NB4 (cell line): Measurements from ENCODE around the gene SPINT2.
A peak's percentile ranks its signal among the peaks of the same experiment; 100 is the strongest.

Experiments used
- DNase-seq: peaks from one replicate; pipeline ENCODE4 v3.0.0; 2010; ENCODE audit warnings: low read depth
- H3K4me3 ChIP-seq: one replicate; pipeline ENCODE4 v1.5.1; 2011; ENCODE audit warnings: mild to moderate bottlenecking, low read depth, low read length, moderate library complexity
- CTCF ChIP-seq: IDR thresholded peaks from one replicate; pipeline ENCODE4 v1.5.1; 2012; ENCODE audit warnings: low read depth, low read length
- MAX ChIP-seq: IDR thresholded peaks from 2 replicates; pipeline ENCODE4 v1.6.1; 2011; ENCODE audit warnings: low read depth, low read length
- MYC ChIP-seq: IDR thresholded peaks from 2 replicates; pipeline ENCODE4 v1.6.1; 2011; ENCODE audit warnings: low read depth, low read length
- POLR2A ChIP-seq: IDR thresholded peaks from 2 replicates; pipeline ENCODE4 v1.6.1; 2011; ENCODE audit warnings: mild to moderate bottlenecking; ENCODE audit not compliant: insufficient read length; ENCODE audit errors: extremely low read depth

Gene SPINT2

GRCh38 chr19:38281811-38282566 is 17.6 kb downstream of the SPINT2 start:
- TF ChIP-seq POLR2A (no peak), CTCF (no peak)
- H3K4me3 ChIP-seq = no peak overlapping the region

GRCh38 chr19:38283271-38283670 is 18.9 kb downstream of the SPINT2 start:
- TF ChIP-seq CTCF (no peak), MAX (no peak), POLR2A (no peak), MYC (no peak)
- H3K4me3 ChIP-seq = no peak overlapping the region
- DNase-seq = no peak

More at GRCh38 chr19:38281811-38282566, 17.6 kb downstream of the SPINT2 start:
- no peak for DNase-seq

- TF ChIP-seq MAX = no peak
- TF ChIP-seq MYC = no peak
- no peak for TF ChIP-seq CTCF
- TF ChIP-seq POLR2A = no peak
- no peak overlapping the region for H3K4me3 ChIP-seq
- peak; percentile 52 for DNase-seq
These were observed 20.0 kb downstream of the SPINT2 start for GRCh38 chr19:38284422-38284821.

- no peak for TF ChIP-seq MAX
- TF ChIP-seq POLR2A = no peak
- TF ChIP-seq CTCF = no peak
- TF ChIP-seq MYC = no peak
- no peak for DNase-seq
- H3K4me3 ChIP-seq = no peak overlapping the region
These were observed 21.2 kb downstream of the SPINT2 start for GRCh38 chr19:38285567-38285966.

GRCh38 chr19:38287604-38288003 is 23.2 kb downstream of the SPINT2 start:
- TF ChIP-seq MYC = no peak
- no peak for TF ChIP-seq POLR2A
- TF ChIP-seq CTCF = no peak
- no peak for TF ChIP-seq MAX

More at GRCh38 chr19:38287604-38288003, 23.2 kb downstream of the SPINT2 start:
- no peak overlapping the region for H3K4me3 ChIP-seq
- DNase-seq = peak; percentile 63
